Fibroblast of lung (primary cell): Measurements from ENCODE around the gene NLRP3. TPM values are rescaled to one million over a fixed set of nuclear protein-coding genes. Genes with fewer than 3 reads are reported as not detected.

Experiments used
- DNase-seq, 2 donors: peaks; one replicate each; pipeline versions ENCODE4 v3.0.0 to v3.0.0-alpha.2; 2010; ENCODE audit warnings: low read depth in 2 of 2
- H2AFZ ChIP-seq: 2 replicates; pipeline ENCODE4 v1.5.1; 2012; ENCODE audit warnings: low read length, control low read depth, inconsistent platforms
- H3K27ac ChIP-seq: 2 replicates; pipeline ENCODE4 v1.5.1; 2011; ENCODE audit warnings: low read length, control low read depth; ENCODE audit not compliant: insufficient read depth
- H3K27me3 ChIP-seq: 2 replicates; pipeline ENCODE4 v1.5.1; 2011; ENCODE audit warnings: mild to moderate bottlenecking, low read length; ENCODE audit not compliant: control insufficient read depth, insufficient read depth
- H3K36me3 ChIP-seq: 2 replicates; pipeline ENCODE4 v1.5.1; 2011; ENCODE audit warnings: low read length; ENCODE audit not compliant: control insufficient read depth, insufficient read depth
- H3K4me1 ChIP-seq: 2 replicates; pipeline ENCODE4 v1.5.1; 2011; ENCODE audit warnings: low read length; ENCODE audit not compliant: control insufficient read depth, insufficient read depth; ENCODE audit errors: extremely low read depth
- H3K4me2 ChIP-seq: 2 replicates; pipeline ENCODE4 v1.5.1; 2011; ENCODE audit warnings: low read length, control low read depth; ENCODE audit not compliant: insufficient read depth; ENCODE audit errors: extremely low read depth
- H3K4me3 ChIP-seq, 4 experiments: fragments of 200-600 bp in 1 of 4; sonication (generic) in 1 of 4; replicated peaks in 1 of 4; 2 replicates each; pipeline ENCODE4 v1.5.1; 2011 to 2016; ENCODE audit warnings: low read length in 4 of 4, low read depth in 3 of 4, mild to moderate bottlenecking in 3 of 4, control low read depth in 2 of 4, inconsistent platforms in 1 of 4, mixed read lengths in 1 of 4; ENCODE audit not compliant: insufficient read depth in 1 of 4; ENCODE audit errors: control extremely low read depth in 1 of 4
- H3K79me2 ChIP-seq: 2 replicates; pipeline ENCODE4 v1.5.1; 2012; ENCODE audit warnings: mild to moderate bottlenecking, low read length, inconsistent platforms; ENCODE audit not compliant: control insufficient read depth, insufficient read depth
- H3K9ac ChIP-seq: 2 replicates; pipeline ENCODE4 v1.5.1; 2011; ENCODE audit warnings: mild to moderate bottlenecking, low read length, control low read depth; ENCODE audit not compliant: insufficient read depth
- H3K9me3 ChIP-seq: 2 replicates; pipeline ENCODE4 v1.5.1; 2012; ENCODE audit warnings: low read depth, low read length; ENCODE audit not compliant: control insufficient read depth, insufficient read depth
- H4K20me1 ChIP-seq: 2 replicates; pipeline ENCODE4 v1.5.1; 2011; ENCODE audit warnings: low read length; ENCODE audit not compliant: control insufficient read depth, insufficient read depth; ENCODE audit errors: extremely low read depth
- CTCF ChIP-seq, 2 donors: IDR thresholded peaks in 1 of 2; conservative IDR thresholded peaks in 1 of 2; 1 replicate in 1 of 2; 2 replicates in 1 of 2; pipeline ENCODE4 v1.5.1; 2011 to 2012; ENCODE audit warnings: low read length in 2 of 2, control low read depth in 1 of 2, inconsistent platforms in 1 of 2, low read depth in 1 of 2, mild to moderate bottlenecking in 1 of 2
- EZH2 ChIP-seq: IDR thresholded peaks from 2 replicates; pipeline ENCODE4 v1.5.1; 2012; ENCODE audit warnings: low read length, control low read depth, mild to moderate bottlenecking; ENCODE audit errors: missing control alignments
- polyA plus RNA-seq, 2 donors: library from polyadenylated mRNA; depleted of rRNA in 1 of 2; stranded (reverse) in 1 of 2; unstranded in 1 of 2; fragments of >200 nt; gene quantifications; 2 replicates each; pipeline ENCODE4 v1.2.1, GENCODE V29; 2011 to 2012; ENCODE audit warnings: missing spikeins in 1 of 2
- total RNA-seq: library from RNA; depleted of rRNA; stranded (reverse); fragments of >200 nt; gene quantifications from 2 replicates; pipeline ENCODE4 v1.2.1, GENCODE V29; 2014

NLRP3 gene
- total and polyA plus RNA-seq, 2 donors (not counting 1 experiment from before 2014, with no cell fraction given) = under 0.01 to 0.07 TPM

GRCh38 chr1:247367786-247368422 is 48.1 kb upstream of the NLRP3 start:
- no peak overlapping the region for H3K27ac ChIP-seq

GRCh38 chr1:247368490-247369145 is 47.4 kb upstream of the NLRP3 start:
- H2AFZ ChIP-seq = no peak overlapping the region
- no peaks in the 10 kb centered on the region for H3K79me2 ChIP-seq
- no peak overlapping the region for H3K9ac ChIP-seq
- H3K27me3 ChIP-seq = no peaks in the 10 kb centered on the region
- DNase-seq = no peak
- H4K20me1 ChIP-seq = no peaks in the 10 kb centered on the region
- H3K4me1 ChIP-seq = no peaks in the 10 kb centered on the region
- H3K36me3 ChIP-seq = no peaks in the 10 kb centered on the region
- H3K9me3 ChIP-seq = no peaks in the 10 kb centered on the region
- H3K4me2 ChIP-seq = no peak overlapping the region
- no peak overlapping the region for H3K27ac ChIP-seq
- no peak for TF ChIP-seq EZH2
- no peak for TF ChIP-seq CTCF (conservative IDR thresholded peaks at IDR 0.05 in 1 of 2, IDR thresholded peaks at IDR 0.05 in 1 of 2; ENCODE audit: low read depth in 1 of 2, low read length in 2 of 2)
- H3K4me3 ChIP-seq = no peak overlapping the region

More at GRCh38 chr1:247367786-247368422, 48.1 kb upstream of the NLRP3 start:
- no peak for TF ChIP-seq EZH2
- no peak overlapping the region for H3K4me2 ChIP-seq
- H3K4me3 ChIP-seq = no peak overlapping the region
- no peaks in the 10 kb centered on the region for H4K20me1 ChIP-seq
- no peaks in the 10 kb centered on the region for H3K79me2 ChIP-seq
- H2AFZ ChIP-seq = no peak overlapping the region
- H3K36me3 ChIP-seq = no peaks in the 10 kb centered on the region
- H3K9me3 ChIP-seq = no peaks in the 10 kb centered on the region
- no peaks in the 10 kb centered on the region for H3K4me1 ChIP-seq
- H3K27me3 ChIP-seq = no peaks in the 10 kb centered on the region
- peak in 1 of 2 donors; percentile 41 for DNase-seq
- H3K9ac ChIP-seq = no peak overlapping the region

GRCh38 chr1:247370786-247371732 is 44.9 kb upstream of the NLRP3 start:
- Histone ChIP-seq H3K36me3 (no peaks in the 10 kb centered on the region), H3K9me3 (no peaks in the 10 kb centered on the region), H3K27me3 (no peaks in the 10 kb centered on the region), H4K20me1 (no peaks in the 10 kb centered on the region), H3K79me2 (no peaks in the 10 kb centered on the region), H3K4me2 (no peak overlapping the region), H2AFZ (no peak overlapping the region), H3K9ac (no peak overlapping the region), H3K4me1 (no peaks in the 10 kb centered on the region), H3K4me3 (no peak overlapping the region), H3K27ac (no peak overlapping the region)
- TF ChIP-seq CTCF (conservative IDR thresholded peaks at IDR 0.05 in 1 of 2, IDR thresholded peaks at IDR 0.05 in 1 of 2; ENCODE audit: low read depth in 1 of 2, low read length in 2 of 2) (no peak), EZH2 (no peak)
- DNase-seq = peak in 1 of 2 donors; percentile 54
